IMR-90 (cell line): ENCODE data around the gene PPP1R12B.

Source experiments
- BHLHE40 ChIP-seq: fragments of 150-350 bp; IDR thresholded peaks from 2 replicates; pipeline ENCODE4 v1.6.1; 2016; ENCODE audit warnings: mild to moderate bottlenecking, low read depth, low read length
- CEBPB ChIP-seq: IDR thresholded peaks from 2 replicates; pipeline ENCODE4 v1.6.1; 2012; ENCODE audit warnings: low read depth, low read length, improper control_type of control experiment
- POLR2A ChIP-seq: IDR thresholded peaks from 2 replicates; pipeline ENCODE4 v1.6.1; 2012; ENCODE audit warnings: mild to moderate bottlenecking, low read depth, low read length
- RFX5 ChIP-seq: IDR thresholded peaks from 2 replicates; pipeline ENCODE4 v1.8.0; 2012; ENCODE audit warnings: low read depth, mild to moderate bottlenecking, low read length, moderate library complexity
- TF ChIP-seq, protein P1 (sequence below): conservative IDR thresholded peaks from 2 replicates; pipeline ENCODE4 v1.5.1; 2012; ENCODE audit warnings: mild to moderate bottlenecking, low read depth, low read length, improper control_type of control experiment

DNA sequence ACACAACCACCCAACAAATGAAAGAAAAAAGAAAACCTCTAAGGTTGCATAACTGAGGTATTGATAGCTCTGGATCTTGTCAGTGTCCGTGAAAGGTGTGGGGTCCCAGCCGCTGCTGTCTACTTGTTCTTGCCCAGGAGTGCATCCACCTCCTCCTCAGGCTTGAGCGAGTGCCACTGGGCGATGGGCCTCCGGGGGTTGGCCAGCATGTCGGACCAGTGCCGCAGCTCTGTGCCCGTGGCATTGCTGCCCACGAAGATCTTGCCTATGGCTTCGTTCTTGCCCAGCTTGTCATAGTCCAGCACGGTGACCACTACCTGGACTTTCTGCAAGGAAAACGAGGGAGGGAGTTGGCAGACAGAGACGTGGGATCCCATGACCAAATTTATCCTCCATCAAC lies 248.1 kb downstream of the PPP1R12B start:
- TF ChIP-seq CEBPB: no peak
- TF ChIP-seq BHLHE40: no peak
- TF ChIP-seq, protein P1, sequence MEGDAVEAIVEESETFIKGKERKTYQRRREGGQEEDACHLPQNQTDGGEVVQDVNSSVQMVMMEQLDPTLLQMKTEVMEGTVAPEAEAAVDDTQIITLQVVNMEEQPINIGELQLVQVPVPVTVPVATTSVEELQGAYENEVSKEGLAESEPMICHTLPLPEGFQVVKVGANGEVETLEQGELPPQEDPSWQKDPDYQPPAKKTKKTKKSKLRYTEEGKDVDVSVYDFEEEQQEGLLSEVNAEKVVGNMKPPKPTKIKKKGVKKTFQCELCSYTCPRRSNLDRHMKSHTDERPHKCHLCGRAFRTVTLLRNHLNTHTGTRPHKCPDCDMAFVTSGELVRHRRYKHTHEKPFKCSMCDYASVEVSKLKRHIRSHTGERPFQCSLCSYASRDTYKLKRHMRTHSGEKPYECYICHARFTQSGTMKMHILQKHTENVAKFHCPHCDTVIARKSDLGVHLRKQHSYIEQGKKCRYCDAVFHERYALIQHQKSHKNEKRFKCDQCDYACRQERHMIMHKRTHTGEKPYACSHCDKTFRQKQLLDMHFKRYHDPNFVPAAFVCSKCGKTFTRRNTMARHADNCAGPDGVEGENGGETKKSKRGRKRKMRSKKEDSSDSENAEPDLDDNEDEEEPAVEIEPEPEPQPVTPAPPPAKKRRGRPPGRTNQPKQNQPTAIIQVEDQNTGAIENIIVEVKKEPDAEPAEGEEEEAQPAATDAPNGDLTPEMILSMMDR: no peak
- no peak for TF ChIP-seq POLR2A
- no peak for TF ChIP-seq RFX5
